Fibroblast of villous mesenchyme (primary cell): ENCODE measurements around the gene SMYD3. TPM values are rescaled to one million over a fixed set of nuclear protein-coding genes. Genes with fewer than 3 reads are reported as not detected.

Source experiments
- DNase-seq: peaks from one replicate; pipeline ENCODE4 v3.0.0-alpha.2; 2010; ENCODE audit warnings: low read depth
- H3K4me3 ChIP-seq: 2 replicates; pipeline ENCODE4 v1.5.1; 2011; ENCODE audit warnings: low read depth, mild to moderate bottlenecking, low read length
- total RNA-seq: library from RNA; depleted of rRNA; stranded (reverse); fragments of >200 nt; gene quantifications from 2 replicates; pipeline ENCODE4 v1.2.3, GENCODE V29; 2012
- TF ChIP-seq, protein P1 (sequence below): IDR thresholded peaks from 2 replicates; pipeline ENCODE4 v1.5.1; 2012; ENCODE audit warnings: low read depth, mild to moderate bottlenecking, low read length; ENCODE audit not compliant: insufficient read depth

The SMYD3 gene
- total RNA-seq, 1 donor: 35.4 TPM

DNA sequence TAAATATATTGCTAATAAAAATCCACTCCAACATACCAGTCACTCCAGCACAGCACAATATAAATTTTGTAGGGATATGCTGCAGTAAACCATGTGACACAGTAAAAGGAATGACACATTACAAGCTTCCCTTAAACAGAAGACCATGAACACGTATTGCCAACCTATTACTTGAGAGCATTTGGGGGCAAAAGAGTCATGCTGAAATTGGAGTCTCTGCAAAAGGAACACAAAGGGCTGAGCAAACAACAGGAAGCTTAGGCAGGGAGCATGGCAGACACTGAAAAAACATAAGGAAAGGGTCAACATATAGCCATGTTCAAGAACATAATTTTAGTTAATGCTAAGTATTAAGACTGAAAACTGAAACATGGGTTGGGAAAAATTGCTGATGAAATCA, 214.5 kb downstream of the SMYD3 start:
- TF ChIP-seq, protein P1, sequence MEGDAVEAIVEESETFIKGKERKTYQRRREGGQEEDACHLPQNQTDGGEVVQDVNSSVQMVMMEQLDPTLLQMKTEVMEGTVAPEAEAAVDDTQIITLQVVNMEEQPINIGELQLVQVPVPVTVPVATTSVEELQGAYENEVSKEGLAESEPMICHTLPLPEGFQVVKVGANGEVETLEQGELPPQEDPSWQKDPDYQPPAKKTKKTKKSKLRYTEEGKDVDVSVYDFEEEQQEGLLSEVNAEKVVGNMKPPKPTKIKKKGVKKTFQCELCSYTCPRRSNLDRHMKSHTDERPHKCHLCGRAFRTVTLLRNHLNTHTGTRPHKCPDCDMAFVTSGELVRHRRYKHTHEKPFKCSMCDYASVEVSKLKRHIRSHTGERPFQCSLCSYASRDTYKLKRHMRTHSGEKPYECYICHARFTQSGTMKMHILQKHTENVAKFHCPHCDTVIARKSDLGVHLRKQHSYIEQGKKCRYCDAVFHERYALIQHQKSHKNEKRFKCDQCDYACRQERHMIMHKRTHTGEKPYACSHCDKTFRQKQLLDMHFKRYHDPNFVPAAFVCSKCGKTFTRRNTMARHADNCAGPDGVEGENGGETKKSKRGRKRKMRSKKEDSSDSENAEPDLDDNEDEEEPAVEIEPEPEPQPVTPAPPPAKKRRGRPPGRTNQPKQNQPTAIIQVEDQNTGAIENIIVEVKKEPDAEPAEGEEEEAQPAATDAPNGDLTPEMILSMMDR: no peak
- DNase-seq: no peak
- H3K4me3 ChIP-seq: no peak overlapping the region

- TF ChIP-seq, protein P1: no peak
- DNase-seq: no peak
Measured at GRCh38 chr1:246291127-246291526, 216.0 kb downstream of the SMYD3 start.

DNA sequence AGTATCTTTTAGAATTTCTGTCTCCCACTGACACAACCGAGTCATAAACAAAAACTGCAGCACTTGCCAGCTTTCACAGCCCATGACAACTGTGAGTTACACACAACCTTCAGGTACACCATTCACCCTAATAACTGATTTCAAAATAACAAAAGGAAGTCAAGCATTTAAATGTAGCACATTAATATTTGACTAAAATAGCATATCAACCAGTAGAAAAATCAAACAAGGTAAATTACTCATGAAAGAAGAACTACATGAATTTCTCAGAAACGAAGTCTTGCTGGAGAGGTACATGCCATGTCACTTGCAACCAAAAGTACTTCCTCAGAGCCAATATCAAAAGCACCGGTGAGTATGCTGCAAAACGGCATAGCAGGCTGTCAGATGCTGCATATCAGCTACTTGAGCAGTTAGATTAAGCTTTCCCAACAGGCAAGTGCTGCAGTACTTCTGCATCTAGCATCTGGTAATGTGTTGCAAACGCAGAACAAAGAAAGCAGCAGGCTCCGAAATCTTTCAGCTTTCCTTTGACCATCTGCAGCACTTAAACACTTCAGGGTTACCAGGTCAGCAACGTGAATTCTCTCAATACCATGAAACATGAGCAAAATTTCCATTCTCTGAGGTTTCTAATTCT, 223.2 kb downstream of the SMYD3 start:
- TF ChIP-seq, protein P1: no peak
- peak; percentile 60 for DNase-seq
- no peak overlapping the region for H3K4me3 ChIP-seq

More at GRCh38 chr1:246291127-246291526, 216.0 kb downstream of the SMYD3 start:
- no peak overlapping the region for H3K4me3 ChIP-seq

- no peak overlapping the region for H3K4me3 ChIP-seq
- TF ChIP-seq, protein P1: no peak
- DNase-seq: no peak
Measured at GRCh38 chr1:246281639-246282038, 225.4 kb downstream of the SMYD3 start.

GRCh38 chr1:246281195-246281594, 225.9 kb downstream of the SMYD3 start:
- TF ChIP-seq, protein P1: no peak
- no peak overlapping the region for H3K4me3 ChIP-seq
- DNase-seq: no peak

DNA sequence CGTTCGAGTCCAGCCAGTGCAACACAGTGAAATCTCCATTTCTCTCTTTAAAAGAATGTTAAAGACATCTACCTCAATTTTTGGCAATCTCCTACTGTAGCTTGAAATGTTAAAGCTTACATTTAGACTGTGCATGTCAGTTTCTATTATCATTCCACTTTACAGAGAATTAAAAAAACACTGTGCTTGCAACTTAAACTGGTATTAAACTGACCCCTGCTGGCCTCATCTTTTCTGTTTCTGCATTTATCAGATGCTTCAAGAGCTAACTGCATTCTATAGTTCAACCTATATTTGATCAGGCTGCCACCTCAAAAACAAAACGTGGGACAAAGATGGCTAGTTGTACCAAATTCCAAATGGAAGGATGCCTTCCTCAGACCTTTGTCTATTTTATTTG, 226.5 kb downstream of the SMYD3 start:
- DNase-seq: peak; percentile 60
- no peak overlapping the region for H3K4me3 ChIP-seq
- TF ChIP-seq, protein P1: peak; percentile 43

DNA sequence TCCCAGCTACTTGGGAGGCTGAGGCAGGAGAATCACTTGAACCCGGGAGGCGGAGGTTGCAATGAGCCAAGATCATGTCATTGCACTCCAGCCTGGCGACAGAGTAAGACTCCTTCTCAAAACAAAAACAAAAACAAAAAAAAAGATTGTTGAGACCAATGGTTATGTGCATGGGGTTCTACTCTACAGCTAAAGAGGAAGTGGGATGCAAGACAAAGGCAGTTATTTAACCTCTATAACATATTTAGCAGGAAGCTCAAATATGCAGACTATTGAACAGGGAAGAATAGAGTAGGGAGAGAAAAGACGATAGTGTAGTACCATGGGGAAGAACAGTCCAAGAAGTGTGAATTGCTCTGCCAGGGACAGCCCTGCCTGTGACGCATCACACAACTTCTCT, 227.7 kb downstream of the SMYD3 start:
- DNase-seq: no peak
- H3K4me3 ChIP-seq: no peak overlapping the region
- TF ChIP-seq, protein P1: no peak
